ENCODE results near the gene FARP1.

GRCh38 chr13:98175043-98175442 is 32.1 kb downstream of the FARP1 start:
- TF ChIP-seq CTCF (IDR thresholded peaks at IDR 0.05) (no peak), TEAD4 (IDR thresholded peaks at IDR 0.05; ENCODE audit: borderline replicate concordance, insufficient read depth) (no peak), YY1 (IDR thresholded peaks at IDR 0.05; ENCODE audit: low read depth) (no peak), TCF12 (IDR thresholded peaks at IDR 0.05) (no peak), POLR2AphosphoS5 (IDR thresholded peaks at IDR 0.05; ENCODE audit: low read depth, low read length) (no peak), TAF1 (IDR thresholded peaks at IDR 0.05; ENCODE audit: borderline replicate concordance, low read depth, low read length) (no peak), REST (IDR thresholded peaks at IDR 0.05; ENCODE audit: low read depth, low read length) (no peak), EP300 (IDR thresholded peaks at IDR 0.05; ENCODE audit: borderline replicate concordance in 1 of 2, low read depth in 1 of 2, low read length in 1 of 2) (no peak), JUND (IDR thresholded peaks at IDR 0.05) (no peak)
